Measurements from ENCODE around the gene POU5F1.
"Not testable (repeated sequence)": the region's sequence is repeated elsewhere in the genome, so short reads cannot be mapped to it uniquely, and the experiment has no call there.

POU5F1 gene

DNA sequence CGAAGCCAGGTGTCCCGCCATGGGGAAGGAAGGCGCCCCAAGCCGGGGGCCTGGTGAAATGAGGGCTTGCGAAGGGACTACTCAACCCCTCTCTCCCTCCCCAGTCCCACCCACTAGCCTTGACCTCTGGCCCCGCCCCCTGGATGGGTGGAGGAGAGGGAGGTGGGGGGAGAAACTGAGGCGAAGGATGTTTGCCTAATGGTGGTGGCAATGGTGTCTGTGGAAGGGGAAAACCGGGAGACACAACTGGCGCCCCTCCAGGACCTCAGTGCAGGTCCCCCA lies at the start of gene POU5F1:
Gene POU5F1 (minus strand): TSS at position 83 of the 282 bp plus-strand sequence. CDS start 62 bp downstream, at position 21.
- no peak for DNase-seq (ENCODE audit: low read depth in 2 of 2)

DNA sequence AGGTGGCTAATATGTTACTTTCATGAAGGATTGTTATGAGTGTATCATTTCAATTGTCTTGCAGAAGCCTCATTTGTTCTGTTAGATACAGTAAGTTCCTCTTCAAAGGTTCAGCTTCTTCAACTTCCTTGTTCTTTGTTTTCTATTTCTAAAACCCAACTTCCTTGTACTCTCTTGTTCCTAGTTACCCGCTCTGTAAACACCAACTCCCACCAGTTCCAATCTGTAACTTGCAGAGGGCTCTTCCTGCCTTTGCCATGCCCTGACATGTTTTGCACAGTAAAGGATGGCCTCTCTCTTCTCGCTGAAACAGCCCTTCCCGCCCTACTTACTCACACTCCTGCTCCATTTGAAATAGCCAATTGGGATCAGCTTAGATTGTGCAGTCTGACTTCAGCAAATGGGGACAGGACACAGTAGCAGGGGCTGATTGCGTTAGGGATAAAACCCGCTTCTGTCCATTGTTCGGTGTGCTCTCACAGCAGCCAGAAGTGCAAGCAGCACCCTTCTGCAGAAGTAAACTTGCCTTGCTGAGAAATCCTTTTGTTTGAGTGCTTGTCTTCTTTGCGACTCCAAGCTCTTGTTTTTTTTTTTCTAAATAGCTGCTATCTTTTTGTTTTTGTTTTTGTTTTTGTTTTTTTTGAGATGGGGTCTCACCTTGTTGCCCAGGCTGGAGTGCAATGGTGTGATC lies 45.9 kb upstream of the POU5F1 start:
- DNase-seq (ENCODE audit: low read depth in 2 of 2): no peak

DNA sequence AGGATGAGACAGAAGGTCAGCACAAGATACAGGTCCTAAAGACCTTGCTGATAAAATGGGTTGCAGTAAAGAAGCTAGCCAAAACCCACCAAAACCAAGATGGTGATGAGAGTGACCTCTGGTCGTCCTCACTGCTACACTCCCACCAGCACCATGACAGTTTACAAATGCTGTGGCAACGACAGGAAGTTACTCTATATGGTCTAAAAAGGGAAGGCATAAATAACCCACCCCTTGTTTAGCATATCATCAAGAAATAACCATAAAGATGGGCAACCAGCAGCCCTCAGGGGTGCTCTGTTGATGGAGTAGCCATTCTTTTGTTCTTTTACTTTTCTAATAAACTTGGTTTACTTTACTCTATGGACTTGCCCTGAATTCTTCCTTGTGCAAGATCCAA lies 44.7 kb upstream of the POU5F1 start:
- DNase-seq (ENCODE audit: low read depth in 2 of 2): not testable (repeated sequence)

DNA sequence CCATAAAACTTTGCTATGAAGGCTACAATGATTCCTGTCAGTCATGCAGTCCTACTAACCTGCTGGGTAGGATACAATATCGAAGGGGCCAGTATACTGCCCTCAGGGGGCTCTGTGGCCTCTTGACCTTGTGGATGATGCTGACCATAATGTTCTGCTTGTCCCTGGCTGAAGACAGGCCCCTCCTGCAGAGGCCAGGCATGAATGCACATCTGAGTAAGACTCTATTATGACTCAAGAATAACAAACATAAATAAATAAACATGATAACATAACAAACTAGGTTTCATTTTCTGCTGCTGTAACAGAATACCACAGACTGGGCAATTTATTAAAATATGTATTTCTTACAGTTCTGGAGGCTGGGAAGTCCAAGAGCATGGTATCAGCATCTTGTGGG lies 44.0 kb upstream of the POU5F1 start:
- DNase-seq (ENCODE audit: low read depth in 2 of 2): no peak

DNA sequence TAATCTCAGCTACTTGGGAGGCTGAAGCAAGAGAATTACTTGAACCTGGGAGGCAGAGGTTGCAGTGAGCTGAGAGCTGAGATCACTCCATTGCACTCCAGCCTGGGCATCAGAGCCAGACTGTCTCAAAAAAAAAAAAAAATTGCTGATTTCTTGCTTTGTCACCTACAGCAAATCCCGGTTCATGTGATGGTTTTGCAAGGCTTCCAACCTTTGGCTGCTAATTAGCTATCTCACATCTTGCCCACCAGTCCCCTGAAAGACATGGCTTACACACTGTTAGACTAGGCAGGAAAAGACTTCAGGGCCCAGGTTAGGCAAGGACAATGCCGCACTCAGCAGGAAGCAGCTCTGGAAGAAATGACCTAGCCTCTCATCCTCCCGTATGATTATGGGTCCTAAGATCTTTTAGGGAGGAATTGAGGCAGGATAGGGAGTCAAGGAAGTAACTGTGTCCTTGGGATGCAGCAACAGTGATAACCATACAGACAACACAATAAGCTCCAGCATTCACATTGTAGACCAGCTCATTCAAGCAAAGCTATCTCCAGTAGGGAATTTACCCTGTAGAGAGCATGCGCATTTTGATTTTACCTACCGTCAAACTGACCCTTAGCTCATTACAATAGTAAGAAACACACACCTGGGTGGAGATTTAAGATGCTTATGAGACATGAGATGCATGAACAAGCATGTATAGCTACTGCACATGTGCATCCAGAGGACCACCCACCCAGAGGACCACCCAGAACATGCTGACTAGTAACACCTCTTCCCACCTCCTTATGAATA lies 40.5 kb upstream of the POU5F1 start:
- DNase-seq (ENCODE audit: low read depth in 2 of 2): no peak

DNA sequence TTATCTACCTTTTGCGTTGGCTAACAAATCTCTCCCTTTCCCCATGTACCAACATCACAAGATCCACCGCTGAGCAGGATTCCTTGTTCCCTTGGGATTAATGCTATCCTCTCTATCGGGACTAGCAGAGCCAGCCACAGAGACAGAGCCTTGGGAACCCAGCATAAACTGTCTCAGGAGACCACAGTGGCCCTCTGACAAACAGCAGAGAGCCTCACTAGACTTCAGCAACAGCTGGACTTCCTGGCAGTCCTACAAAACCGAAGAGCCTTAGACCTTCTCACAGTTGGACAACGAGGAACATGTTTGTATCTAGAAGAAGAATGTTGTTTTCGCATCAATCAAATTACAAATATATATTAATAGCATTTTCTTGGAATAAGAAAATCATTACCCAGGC lies 39.6 kb upstream of the POU5F1 start:
- DNase-seq (ENCODE audit: low read depth in 2 of 2): no peak

DNA sequence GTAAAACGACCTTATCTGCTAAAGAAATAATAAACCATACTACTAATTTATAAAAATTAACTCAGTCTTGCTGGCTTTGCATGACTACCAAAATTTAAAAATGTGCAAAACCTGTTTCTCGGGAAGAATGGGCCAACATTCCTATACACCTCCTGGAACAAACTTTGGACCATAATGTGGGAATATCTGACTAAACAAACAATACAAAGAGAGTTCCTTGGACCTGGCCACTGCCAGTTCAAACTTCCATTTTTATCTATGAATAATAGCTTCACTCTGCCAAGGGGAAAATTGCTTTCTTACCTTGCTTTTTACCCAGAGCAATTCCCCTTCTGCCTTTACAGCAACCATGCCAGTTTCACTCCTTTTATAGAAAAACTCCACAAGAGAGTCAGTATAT lies 38.7 kb upstream of the POU5F1 start:
- DNase-seq (ENCODE audit: low read depth in 2 of 2): no peak

DNA sequence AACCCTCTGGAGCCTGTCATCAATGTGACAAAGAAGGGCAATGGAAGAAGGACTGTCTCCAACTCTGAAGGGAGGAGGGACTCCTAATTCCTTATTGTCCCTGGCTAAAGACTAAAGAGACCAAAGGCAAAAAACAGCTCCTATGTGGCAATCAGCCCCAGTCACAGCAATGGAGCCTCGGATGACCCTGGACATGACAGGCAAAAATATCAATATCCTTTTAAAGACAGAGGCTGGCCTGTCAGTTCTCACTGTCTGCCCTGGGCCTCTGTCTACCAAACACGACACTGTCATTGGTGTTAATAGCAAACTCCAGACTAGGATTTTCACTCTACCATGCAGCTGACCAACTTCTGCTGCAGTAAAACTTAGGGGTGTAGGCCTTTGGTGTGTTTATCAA lies 38.0 kb upstream of the POU5F1 start:
- no peak for DNase-seq (ENCODE audit: low read depth in 2 of 2)

DNA sequence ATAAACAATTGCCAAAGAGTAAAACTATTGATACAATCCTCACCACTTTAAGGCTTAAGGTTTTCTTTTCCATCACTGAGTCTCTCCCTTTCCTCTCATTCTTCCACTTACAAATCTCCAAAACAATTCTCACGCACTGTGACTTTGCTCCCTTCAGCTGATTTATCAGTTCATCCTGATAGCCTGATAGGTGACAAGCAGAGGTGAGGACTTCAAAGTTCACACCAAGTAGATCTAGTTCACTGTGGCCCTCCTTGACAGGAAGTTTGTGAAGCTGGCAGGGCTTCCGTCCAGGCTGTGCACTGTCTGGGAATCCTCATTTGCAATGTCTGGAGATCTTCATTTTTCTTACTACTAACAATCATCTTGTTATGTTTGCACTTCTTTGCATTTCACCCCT lies 35.2 kb upstream of the POU5F1 start:
- no peak for DNase-seq (ENCODE audit: low read depth in 2 of 2)

DNA sequence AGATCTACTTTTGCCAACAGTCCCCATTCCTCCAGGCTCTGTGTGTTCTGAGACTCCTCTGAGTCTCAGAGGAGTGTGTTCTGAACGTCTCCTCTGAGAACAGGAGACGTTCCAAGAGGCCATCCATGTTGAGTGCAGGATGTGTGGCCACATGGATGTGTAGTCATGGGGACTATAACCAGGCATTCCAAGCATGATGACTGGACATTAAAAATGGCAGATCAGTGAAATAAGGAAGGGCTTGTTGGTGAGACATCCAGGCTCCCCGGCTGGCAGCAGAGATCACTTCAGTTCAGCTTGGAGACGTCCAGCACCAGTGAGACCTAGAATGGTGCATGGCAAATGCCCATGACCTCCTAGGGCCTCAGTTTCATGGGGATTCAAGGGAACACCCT lies 34.3 kb upstream of the POU5F1 start:
- no peak for DNase-seq (ENCODE audit: low read depth in 2 of 2)

DNA sequence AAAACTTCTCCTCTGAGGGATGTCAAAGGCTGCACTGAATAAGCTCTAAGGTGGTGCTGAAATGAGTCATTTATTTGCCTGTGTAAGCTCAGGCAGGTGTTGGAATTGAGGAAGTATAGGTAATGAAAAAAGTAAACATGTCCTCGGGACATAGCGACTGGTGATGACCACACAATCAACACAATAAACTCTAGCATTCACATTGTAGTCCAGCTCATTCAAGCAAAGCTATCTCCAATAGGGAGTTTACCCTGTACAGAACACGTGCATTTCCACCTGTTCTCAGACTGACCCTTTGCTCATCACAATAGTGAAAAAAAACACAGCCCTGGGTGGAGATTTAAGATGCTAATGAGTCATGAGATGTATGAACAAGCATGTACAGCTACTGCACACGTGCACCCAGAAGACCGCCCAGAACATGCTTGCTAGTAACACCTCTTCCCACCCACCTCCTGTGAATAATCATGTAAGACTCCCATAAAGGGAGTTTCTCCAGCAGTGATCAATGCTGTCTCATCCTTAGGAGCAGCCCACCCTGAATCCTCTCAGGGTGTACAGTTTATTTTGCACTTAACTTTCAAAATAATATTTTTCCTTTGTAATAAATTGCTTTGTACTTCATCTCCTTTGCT lies 33.0 kb upstream of the POU5F1 start:
- peak in 1 of 2 donors; percentile 33 for DNase-seq (ENCODE audit: low read depth in 2 of 2)

DNA sequence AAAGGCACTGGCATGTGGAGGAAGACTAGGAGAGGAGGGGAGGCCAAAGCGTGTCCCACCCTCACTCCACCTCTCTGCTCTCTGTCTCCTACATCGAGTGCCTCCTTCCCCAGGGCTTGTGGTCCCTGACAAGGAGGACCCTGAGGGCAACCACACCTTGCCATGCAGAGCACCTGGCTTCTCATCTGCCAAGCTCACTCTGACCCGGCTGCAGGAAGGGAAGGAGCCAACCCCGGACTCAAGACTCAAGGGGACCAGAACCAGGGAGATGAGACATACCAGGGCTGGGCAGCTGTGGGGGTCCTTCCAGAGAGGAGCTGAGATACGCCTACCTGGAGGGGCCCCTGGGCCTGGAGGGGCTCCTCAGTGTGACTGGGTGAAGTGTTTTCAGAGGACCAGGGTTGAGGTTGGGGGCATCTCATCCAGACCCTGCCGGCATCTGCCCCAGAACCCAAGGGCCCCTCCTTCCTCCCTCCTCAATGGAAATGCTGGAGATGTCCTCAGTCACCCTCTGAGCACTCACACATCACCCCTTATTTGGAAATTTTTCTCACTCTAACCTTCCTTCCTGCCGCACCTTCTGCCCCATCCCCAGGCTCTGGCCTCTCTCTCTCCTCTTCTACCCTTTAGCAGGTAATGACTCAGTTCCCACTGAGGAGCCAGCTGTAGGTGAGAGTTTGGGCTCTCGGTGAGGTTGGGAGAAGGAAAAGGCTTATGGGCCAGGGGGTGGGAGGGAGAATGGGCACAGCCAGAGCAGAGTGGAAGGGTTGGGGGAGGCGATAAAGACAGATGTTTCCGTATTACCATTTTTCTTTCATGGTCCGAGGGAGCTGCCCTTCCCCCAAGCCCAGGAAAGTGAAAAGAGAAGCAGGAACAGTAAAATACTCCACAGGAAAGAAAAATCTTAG lies 32.0 kb upstream of the POU5F1 start:
- no peak for DNase-seq (ENCODE audit: low read depth in 2 of 2)

DNA sequence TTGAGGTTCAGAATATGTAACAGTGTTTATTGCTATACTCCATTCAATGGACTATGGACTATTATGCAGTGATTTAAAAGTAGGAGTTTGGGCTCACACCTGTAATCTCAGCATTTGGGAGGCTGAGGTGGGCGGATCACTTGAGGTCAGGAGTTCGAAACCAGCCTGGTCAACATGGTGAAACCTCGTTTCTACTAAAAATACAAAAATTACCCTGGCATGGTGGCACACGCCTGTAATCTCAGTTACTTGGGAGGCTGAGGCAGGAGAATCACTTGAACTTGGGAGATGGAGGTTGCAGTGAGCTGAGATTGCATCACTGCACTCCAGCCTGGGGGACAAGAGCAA lies 28.6 kb upstream of the POU5F1 start:
- not testable (repeated sequence) for DNase-seq (ENCODE audit: low read depth in 2 of 2)

DNA sequence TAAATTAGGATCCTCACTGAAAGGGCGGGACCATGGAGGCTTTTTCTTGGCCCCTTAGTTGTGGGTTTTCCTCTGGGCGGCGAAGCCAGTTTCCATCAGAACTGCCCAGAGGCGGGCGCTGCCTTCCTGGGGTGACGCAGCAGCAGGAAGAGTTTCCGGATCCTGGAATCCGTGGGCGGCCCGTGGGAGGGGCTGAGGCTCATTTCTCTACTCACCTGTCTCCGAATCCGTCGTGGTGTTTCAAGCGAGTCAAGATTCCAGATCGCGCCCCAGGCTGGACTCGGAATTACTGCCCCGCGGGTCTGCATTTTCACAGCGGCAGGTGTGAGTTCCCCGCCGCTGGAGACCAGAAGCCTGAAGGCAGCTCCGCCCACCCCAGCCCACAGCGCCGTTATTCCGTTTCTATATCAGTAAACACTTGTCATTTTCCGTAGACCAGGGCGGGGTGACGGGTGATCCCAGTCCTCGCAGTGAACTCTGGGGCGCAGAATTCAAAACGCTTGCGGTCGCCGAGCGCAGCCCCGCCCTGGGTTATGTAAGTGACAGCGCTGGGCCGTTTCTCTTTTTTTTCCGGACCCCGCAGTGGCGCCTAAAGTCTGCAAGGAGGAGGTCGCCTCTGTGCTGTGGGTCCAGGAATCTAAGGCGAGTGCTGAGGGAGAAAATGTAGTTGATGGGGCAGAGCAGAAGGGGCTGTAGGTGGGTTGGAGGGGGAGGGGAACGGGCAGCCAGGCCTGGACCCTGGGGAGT lies 27.2 kb upstream of the POU5F1 start:
- DNase-seq (ENCODE audit: low read depth in 2 of 2): peak; percentile 84 to 89

DNA sequence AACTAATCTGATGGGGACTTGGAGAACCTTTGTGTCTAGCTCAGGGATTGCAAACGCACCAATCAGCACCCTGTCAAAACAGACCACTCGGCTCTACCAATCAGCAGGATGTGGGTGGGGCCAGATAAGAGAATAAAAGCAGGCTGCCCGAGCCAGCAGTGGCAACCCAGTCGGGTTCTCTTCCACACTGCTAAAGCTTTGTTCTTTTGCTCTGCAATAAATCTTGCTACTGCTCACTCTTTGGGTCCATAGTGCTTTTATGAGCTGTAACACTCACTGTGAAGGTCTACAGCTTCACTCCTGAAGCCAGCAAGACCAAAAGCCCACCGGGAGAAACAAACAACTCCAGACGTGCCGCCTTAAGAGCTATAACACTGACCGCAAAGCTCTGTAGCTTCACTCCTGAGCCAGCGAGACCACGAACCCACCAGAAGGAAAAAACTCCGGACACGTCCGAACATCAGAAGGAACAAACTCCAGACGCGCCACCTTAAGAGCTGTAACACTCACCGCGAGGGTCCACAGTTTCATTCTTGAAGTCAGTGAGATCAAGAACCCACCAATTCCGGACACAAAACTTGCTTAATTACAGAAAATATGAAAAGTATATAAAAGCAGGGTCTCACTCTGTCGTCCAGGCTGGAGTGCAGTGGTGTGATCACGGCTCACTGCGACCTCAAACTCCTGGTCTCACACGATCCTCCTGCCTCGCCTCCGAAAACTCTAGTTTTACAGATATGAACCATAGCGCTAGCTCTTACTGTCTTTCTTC lies 26.0 kb upstream of the POU5F1 start:
- not testable (repeated sequence) for DNase-seq (ENCODE audit: low read depth in 2 of 2)

DNA sequence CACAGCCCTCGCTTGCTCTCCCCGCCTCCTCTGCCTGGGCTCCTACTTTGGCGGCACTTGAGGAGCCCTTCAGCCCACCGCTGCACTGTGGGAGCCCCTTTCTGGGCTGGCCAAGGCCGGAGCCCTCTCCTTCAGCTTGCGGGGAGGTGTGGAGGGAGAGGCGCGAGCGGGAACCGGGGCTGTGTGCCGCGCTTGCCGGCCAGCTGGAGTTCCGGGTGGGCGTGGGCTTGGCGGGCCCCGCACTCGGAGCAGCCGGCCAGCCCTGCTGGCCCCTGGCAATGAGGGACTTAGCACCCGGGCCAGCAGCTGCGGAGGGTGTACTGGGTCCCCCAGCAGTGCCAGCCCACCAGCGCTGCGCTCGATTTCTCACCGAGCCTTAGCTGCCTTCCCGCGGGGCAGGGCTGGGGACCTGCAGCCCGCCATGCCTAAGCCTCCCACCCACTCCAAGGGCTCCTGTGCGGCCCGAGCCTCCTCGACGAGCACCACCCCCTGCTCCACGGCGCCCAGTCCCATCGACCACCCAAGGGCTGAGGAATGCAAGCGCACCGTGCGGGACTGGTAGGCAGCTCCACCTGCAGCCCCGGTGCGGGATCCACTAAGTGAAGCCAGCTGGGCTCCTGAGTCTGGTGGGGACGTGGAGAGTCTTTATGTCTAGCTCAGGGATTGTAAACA lies 25.0 kb upstream of the POU5F1 start:
- not testable (repeated sequence) for DNase-seq (ENCODE audit: low read depth in 2 of 2)

DNA sequence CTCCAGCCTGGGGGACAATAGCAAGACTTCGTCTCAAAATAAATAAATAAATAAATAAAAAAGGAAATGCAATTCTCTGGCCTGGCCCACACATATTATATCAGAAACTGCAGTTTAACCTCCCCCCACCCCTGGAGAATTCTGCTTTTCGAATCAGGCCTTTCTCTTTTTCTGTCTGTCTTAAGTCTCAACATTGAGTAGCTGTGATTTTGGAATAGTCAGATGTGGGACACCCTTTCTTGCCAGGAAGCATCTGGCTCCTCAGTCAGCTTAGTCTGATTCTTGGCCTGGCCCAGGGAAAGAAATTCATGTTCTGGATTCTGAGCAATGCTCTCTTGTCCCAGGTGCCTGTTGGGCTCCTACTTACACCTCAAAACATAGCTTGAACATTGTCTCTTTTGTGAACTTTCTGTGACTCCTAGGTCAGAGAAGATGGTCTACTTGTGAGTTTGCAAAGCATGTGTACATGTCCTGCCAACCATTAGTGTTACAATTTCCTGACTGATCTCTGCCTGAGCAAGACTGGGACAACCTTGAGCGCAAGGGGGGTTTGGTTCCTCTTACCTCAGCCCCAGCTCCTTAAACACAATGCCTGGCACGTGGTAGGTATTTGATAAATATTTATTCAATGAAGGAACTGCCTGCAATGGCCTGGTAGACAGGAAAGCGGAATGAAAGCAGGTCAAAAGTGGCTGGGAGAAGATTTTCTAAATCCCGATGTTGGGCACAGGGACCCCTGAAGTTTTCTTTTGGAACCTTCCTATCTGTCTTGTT lies 23.8 kb upstream of the POU5F1 start:
- DNase-seq (ENCODE audit: low read depth in 2 of 2): no peak

DNA sequence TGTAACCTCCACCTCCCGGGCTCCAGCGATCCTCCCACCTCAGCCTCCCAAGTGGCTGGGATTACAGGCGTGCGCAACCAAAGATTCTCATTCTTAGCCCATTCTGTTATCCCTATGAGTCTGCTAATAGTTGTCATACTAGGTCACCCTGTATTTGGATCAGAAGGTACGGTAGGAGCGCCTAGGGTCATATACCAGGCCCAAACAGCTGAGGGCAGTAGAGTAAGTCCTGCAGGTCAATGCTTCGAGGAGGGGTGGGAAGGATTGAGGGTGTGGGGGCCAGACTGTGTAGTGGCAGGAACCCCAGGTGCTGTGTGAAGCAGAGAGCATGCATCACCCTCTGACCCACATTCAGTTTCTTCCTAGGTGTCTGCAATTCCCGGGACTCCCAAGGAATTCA lies 22.7 kb upstream of the POU5F1 start:
- no peak for DNase-seq (ENCODE audit: low read depth in 2 of 2)

DNA sequence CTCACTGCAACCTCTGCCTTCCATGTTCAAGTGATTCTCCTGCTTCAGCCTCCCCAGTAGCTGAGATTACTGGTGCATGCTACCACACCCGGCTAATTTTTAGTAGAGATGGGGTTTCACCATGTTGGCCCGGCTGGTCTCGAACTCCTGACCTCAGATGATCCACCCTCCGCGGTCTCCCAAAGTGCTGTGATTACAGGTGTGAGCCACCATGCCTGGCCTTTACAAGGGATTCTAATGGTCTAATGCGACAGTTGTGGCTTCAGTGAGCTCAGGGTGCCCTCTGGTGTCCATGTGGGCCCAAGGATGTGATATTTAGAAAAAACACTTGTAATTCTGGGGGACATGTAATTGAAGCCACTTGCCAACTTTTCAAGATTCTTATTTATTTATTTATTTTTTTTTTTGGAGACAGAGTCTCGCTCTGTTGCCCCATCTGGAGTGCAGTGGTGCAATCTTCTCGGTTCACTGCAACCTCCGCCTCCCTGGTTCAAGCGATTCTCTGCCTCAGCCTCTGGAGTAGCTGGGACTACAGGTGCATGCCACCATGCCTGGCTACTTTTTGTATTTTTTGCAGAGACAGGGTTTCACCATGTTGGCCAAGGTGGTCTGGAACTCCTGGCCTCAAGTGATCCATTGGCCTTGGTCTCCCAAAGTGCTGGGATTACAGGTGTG lies 22.1 kb upstream of the POU5F1 start:
- DNase-seq (ENCODE audit: low read depth in 2 of 2): peak in 1 of 2 donors; percentile 45

Measured in stimulated activated CD8-positive, alpha-beta memory T cell treated with anti-CD3 and anti-CD28 coated beads, Interleukin-2, amount 100 ng/mL, for 48 hours (primary cell).